Peyer's patch (tissue), 4 donors: Measurements from ENCODE around the gene COX14. TPM values are rescaled to one million over a fixed set of nuclear protein-coding genes. Genes with fewer than 3 reads are reported as not detected.
"Not testable (repeated sequence)": the region's sequence is repeated elsewhere in the genome, so short reads cannot be mapped to it uniquely, and the experiment has no call there.

Source experiments
- DNase-seq, 3 donors: peaks; one replicate each; pipeline ENCODE4 v3.0.0-alpha.2; 2017 to 2019
- H3K27ac ChIP-seq, 4 donors: fragments of 200-600 bp; sonication (generic); one replicate each; pipeline ENCODE4 v1.5.1; 2016 to 2019
- H3K27me3 ChIP-seq, 2 donors: fragments of 200-600 bp; sonication (generic); one replicate each; pipeline ENCODE4 v1.5.1; 2019
- H3K36me3 ChIP-seq, 3 donors: fragments of 200-600 bp; sonication (generic); one replicate each; pipeline ENCODE4 v1.5.1; 2016 to 2019
- H3K4me1 ChIP-seq, 4 donors: fragments of 200-600 bp; sonication (generic); one replicate each; pipeline ENCODE4 v1.5.1; 2016 to 2019
- H3K4me3 ChIP-seq, 4 donors: fragments of 200-600 bp; sonication (generic); 1 replicate in 3 of 4; 2 replicates in 1 of 4; pipeline ENCODE4 v1.5.1; 2016 to 2019; ENCODE audit warnings: mild to moderate bottlenecking in 1 of 4
- H3K9me3 ChIP-seq, 4 donors: fragments of 200-600 bp; sonication (generic); one replicate each; pipeline ENCODE4 v1.5.1; 2016 to 2019; ENCODE audit warnings: mild to moderate bottlenecking in 1 of 4
- POLR2A ChIP-seq, 2 donors: fragments of 450-650 bp; IDR thresholded peaks; one replicate each; pipeline ENCODE4 v1.5.1; 2017; ENCODE audit warnings: antibody characterized with exemption in 2 of 2, mild to moderate bottlenecking in 2 of 2, moderate library complexity in 2 of 2
- total RNA-seq, 4 donors: library from RNA; depleted of rRNA; stranded (reverse); fragments of >200 nt; gene quantifications; one replicate each; pipeline ENCODE4 v1.1.0, GENCODE V29; 2016
- TF ChIP-seq, protein P1 (sequence below), 6 experiments: fragments of 450-650 bp in 4 of 6; fragments of 200-600 bp in 2 of 6; sonication (generic) in 1 of 6; IDR thresholded peaks; one replicate each; pipeline ENCODE4 v1.5.1; 2017 to 2019; ENCODE audit warnings: antibody characterized with exemption in 6 of 6, mild to moderate bottlenecking in 3 of 6, moderate library complexity in 1 of 6

The COX14 gene
- total RNA-seq, 4 donors from 2014 or later: 75.3 to 115 (median 86.4) TPM

GRCh38 chr12:50081096-50081808 is 30.8 kb upstream of the COX14 start:
- no peak for TF ChIP-seq POLR2A (IDR thresholded peaks at IDR 0.05)
- TF ChIP-seq, protein P1, sequence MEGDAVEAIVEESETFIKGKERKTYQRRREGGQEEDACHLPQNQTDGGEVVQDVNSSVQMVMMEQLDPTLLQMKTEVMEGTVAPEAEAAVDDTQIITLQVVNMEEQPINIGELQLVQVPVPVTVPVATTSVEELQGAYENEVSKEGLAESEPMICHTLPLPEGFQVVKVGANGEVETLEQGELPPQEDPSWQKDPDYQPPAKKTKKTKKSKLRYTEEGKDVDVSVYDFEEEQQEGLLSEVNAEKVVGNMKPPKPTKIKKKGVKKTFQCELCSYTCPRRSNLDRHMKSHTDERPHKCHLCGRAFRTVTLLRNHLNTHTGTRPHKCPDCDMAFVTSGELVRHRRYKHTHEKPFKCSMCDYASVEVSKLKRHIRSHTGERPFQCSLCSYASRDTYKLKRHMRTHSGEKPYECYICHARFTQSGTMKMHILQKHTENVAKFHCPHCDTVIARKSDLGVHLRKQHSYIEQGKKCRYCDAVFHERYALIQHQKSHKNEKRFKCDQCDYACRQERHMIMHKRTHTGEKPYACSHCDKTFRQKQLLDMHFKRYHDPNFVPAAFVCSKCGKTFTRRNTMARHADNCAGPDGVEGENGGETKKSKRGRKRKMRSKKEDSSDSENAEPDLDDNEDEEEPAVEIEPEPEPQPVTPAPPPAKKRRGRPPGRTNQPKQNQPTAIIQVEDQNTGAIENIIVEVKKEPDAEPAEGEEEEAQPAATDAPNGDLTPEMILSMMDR (IDR thresholded peaks at IDR 0.05): no peak
- Histone ChIP-seq H3K9me3 (no peaks in the 10 kb centered on the region), H3K27me3 (no peaks in the 10 kb centered on the region), H3K4me3 (no peak overlapping the region), H3K36me3 (no peaks in the 10 kb centered on the region), H3K4me1 (peaks cover 0 to 34% (median 5%) of the 10 kb centered on the region in 4 donors), H3K27ac (peak overlapping the region in 2 of 4 donors; percentile 81 to 93)
- DNase-seq: no peak

DNA sequence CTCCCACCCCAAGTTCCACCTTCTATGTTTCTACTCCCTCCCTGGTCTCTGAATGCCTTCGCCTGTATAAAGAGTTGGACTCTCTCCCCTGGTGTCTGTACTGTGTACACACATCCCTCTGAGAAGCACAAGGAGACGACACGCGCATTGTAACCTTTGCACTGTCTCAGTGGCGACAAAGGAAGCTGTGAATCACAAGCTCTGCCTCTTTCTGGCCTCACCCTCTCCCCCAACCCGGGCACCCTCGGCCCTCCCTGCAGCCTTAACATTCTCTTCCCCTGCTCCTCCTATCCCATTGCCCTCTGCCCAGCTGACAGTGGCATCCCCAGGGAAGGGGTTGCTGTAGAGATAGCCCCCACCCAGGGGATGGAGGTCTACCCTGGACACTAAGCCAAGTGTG is 29.4 kb upstream of the COX14 start:
- DNase-seq: peak in 2 of 3 donors; percentile 83 to 90
- H3K4me1 ChIP-seq: peaks cover 0 to 34% (median 5%) of the 10 kb centered on the region in 4 donors
- H3K27me3 ChIP-seq: no peaks in the 10 kb centered on the region
- H3K4me3 ChIP-seq: no peak overlapping the region
- H3K27ac ChIP-seq: peak overlapping the region in 3 of 4 donors; percentile 65 to 93 (median 81)
- H3K9me3 ChIP-seq: no peaks in the 10 kb centered on the region
- TF ChIP-seq, protein P1 (IDR thresholded peaks at IDR 0.05): peak in 3 of 6 experiments; percentile 45 to 51 (median 46)
- peak; percentile 21 to 69 for TF ChIP-seq POLR2A (IDR thresholded peaks at IDR 0.05)
- H3K36me3 ChIP-seq: peaks cover 0 to 12% (median 0%) of the 10 kb centered on the region in 3 donors

- TF ChIP-seq, protein P1 (IDR thresholded peaks at IDR 0.05): no peak
- TF ChIP-seq POLR2A (IDR thresholded peaks at IDR 0.05): no peak
- Histone ChIP-seq H3K36me3 (peaks cover 0 to 17% (median 0%) of the 10 kb centered on the region in 3 donors), H3K4me1 (peaks cover 0 to 34% (median 5%) of the 10 kb centered on the region in 4 donors), H3K9me3 (no peaks in the 10 kb centered on the region), H3K4me3 (no peak overlapping the region), H3K27ac (peak overlapping the region in 3 of 4 donors; percentile 65 to 93 (median 81)), H3K27me3 (no peaks in the 10 kb centered on the region)
- DNase-seq: peak in 1 of 3 donors; percentile 14
Measured at GRCh38 chr12:50083301-50083700, 28.7 kb upstream of the COX14 start.

DNA sequence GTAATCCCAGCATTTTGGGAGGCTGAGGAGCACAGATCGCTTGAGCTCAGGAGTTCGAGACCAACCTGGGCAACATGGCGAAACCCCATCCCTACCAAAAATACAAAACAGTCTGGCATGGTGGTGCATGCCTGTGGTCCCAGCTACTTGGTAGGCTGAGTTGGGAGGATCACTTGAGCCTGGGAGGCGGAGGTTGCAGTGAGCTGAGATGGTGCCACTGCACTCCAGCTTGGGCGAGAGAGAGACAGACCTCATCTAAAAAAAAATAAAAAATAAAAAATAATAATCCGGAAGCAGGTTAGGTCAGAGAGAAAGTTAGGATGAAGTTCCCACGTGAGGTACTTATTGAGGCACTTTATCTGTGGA is 27.6 kb upstream of the COX14 start:
- Histone ChIP-seq H3K36me3 (peaks cover 0 to 28% (median 0%) of the 10 kb centered on the region in 3 donors), H3K4me3 (peak overlapping the region; percentile 81 to 97 (median 88)), H3K27ac (peak overlapping the region; percentile 92 to 99 (median 94)), H3K4me1 (peaks cover 0 to 34% (median 5%) of the 10 kb centered on the region in 4 donors)
- H3K27me3 ChIP-seq, H3K9me3 ChIP-seq, DNase-seq: not testable (repeated sequence)

GRCh38 chr12:50084775-50085614 is 27.0 kb upstream of the COX14 start, which contains the start of gene SMARCD1:
Gene SMARCD1 (plus strand): TSS chr12:50085342. CDS start chr12:50085370, 28 bp downstream.
- Histone ChIP-seq H3K4me1 (peaks cover 0 to 34% (median 5%) of the 10 kb centered on the region in 4 donors), H3K27me3 (no peaks in the 10 kb centered on the region), H3K36me3 (peaks cover 0 to 34% (median 0%) of the 10 kb centered on the region in 3 donors), H3K27ac (peak within 1 kb of the TSS; percentile 92 to 99 (median 94)), H3K9me3 (no peaks in the 10 kb centered on the region), H3K4me3 (peak within 1 kb of the TSS; percentile 81 to 97 (median 88))
- DNase-seq: peak; percentile 91 to 97 (median 92)
- TF ChIP-seq, protein P1 (IDR thresholded peaks at IDR 0.05): peak in 3 of 6 experiments; percentile 13 to 31 (median 30)
- TF ChIP-seq POLR2A (IDR thresholded peaks at IDR 0.05): peak in 1 of 2 donors; percentile 34
